Liver (tissue), 9 donors: ENCODE measurements around the gene AXIN2. TPM values are rescaled to one million over a fixed set of nuclear protein-coding genes. Genes with fewer than 3 reads are reported as not detected.

Experiments used
- DNase-seq: peaks from one replicate; pipeline ENCODE4 v3.0.0-alpha.2; 2017; ENCODE audit warnings: low spot score
- H3K27ac ChIP-seq, 2 donors: one replicate each; pipeline ENCODE4 v1.7.0; 2013; ENCODE audit warnings: inconsistent platforms in 2 of 2, low read length in 2 of 2, control low read depth in 1 of 2, low read depth in 1 of 2, mild to moderate bottlenecking in 1 of 2
- H3K27me3 ChIP-seq, 4 donors: one replicate each; pipeline versions ENCODE4 v1.6.1 to v1.7.0; 2013; ENCODE audit warnings: low read length in 3 of 4, inconsistent platforms in 1 of 4, mild to moderate bottlenecking in 1 of 4, moderate library complexity in 1 of 4; ENCODE audit not compliant: control insufficient read depth in 4 of 4, insufficient read depth in 4 of 4
- H3K36me3 ChIP-seq, 4 donors: one replicate each; pipeline versions ENCODE4 v1.6.1 to v1.7.0; 2013; ENCODE audit warnings: low read length in 3 of 4, mild to moderate bottlenecking in 3 of 4, low read depth in 1 of 4, moderate library complexity in 1 of 4; ENCODE audit not compliant: control insufficient read depth in 4 of 4, insufficient read depth in 3 of 4
- H3K4me1 ChIP-seq, 4 donors: one replicate each; pipeline versions ENCODE4 v1.6.1 to v1.7.0; 2013; ENCODE audit warnings: low read length in 3 of 4, mild to moderate bottlenecking in 3 of 4, moderate library complexity in 1 of 4; ENCODE audit not compliant: control insufficient read depth in 4 of 4, insufficient read depth in 4 of 4
- H3K4me3 ChIP-seq, 3 donors: one replicate each; pipeline versions ENCODE4 v1.6.1 to v1.7.0; 2013; ENCODE audit warnings: low read length in 3 of 3, control low read depth in 1 of 3, low read depth in 1 of 3, mild to moderate bottlenecking in 1 of 3
- H3K9ac ChIP-seq, 2 donors: one replicate each; pipeline ENCODE4 v1.7.0; 2013; ENCODE audit warnings: low read length in 2 of 2, mild to moderate bottlenecking in 2 of 2, moderate library complexity in 2 of 2, control low read depth in 1 of 2, low read depth in 1 of 2
- H3K9me3 ChIP-seq, 4 donors: one replicate each; pipeline versions ENCODE4 v1.6.1 to v1.7.0; 2013; ENCODE audit warnings: low read length in 3 of 4; ENCODE audit not compliant: control insufficient read depth in 4 of 4
- ATF3 ChIP-seq: IDR thresholded peaks from 2 replicates; pipeline ENCODE4 v1.6.1; 2016; ENCODE audit warnings: antibody characterized with exemption
- CTCF ChIP-seq: fragments of 150-350 bp; IDR thresholded peaks from 2 replicates; pipeline ENCODE4 v1.5.1; 2017; ENCODE audit warnings: improper control_type of control experiment, low read depth, low read length; ENCODE audit not compliant: missing input control
- EGR1 ChIP-seq, 2 donors: IDR thresholded peaks; 2 replicates each; pipeline ENCODE4 v1.6.1; 2016 to 2018; ENCODE audit warnings: antibody characterized with exemption in 2 of 2, low read depth in 2 of 2
- FOXA1 ChIP-seq: IDR thresholded peaks from 2 replicates; pipeline ENCODE4 v1.6.1; 2016; ENCODE audit warnings: antibody characterized with exemption
- FOXA2 ChIP-seq: IDR thresholded peaks from 2 replicates; pipeline ENCODE4 v1.6.1; 2016; ENCODE audit warnings: antibody characterized with exemption
- GABPA ChIP-seq, 2 donors: IDR thresholded peaks in 1 of 2; conservative IDR thresholded peaks in 1 of 2; 2 replicates each; pipeline ENCODE4 v1.6.1; 2016; ENCODE audit warnings: antibody characterized with exemption in 2 of 2, mild to moderate bottlenecking in 1 of 2, moderate library complexity in 1 of 2
- HNF4A ChIP-seq, 2 donors: conservative IDR thresholded peaks; 2 replicates each; pipeline ENCODE4 v1.6.1; 2016; ENCODE audit warnings: antibody characterized with exemption in 2 of 2, mild to moderate bottlenecking in 2 of 2
- HNF4G ChIP-seq: IDR thresholded peaks from 2 replicates; pipeline ENCODE4 v1.6.1; 2016; ENCODE audit warnings: antibody characterized with exemption
- JUND ChIP-seq, 2 donors: IDR thresholded peaks; 2 replicates each; pipeline ENCODE4 v1.6.1; 2016; ENCODE audit warnings: antibody characterized with exemption in 2 of 2
- NR2F2 ChIP-seq: IDR thresholded peaks from 2 replicates; pipeline ENCODE4 v1.6.1; 2016; ENCODE audit warnings: antibody characterized with exemption
- RAD21 ChIP-seq, 2 donors: IDR thresholded peaks; 2 replicates each; pipeline ENCODE4 v1.6.1; 2016; ENCODE audit warnings: antibody characterized with exemption in 2 of 2, mild to moderate bottlenecking in 2 of 2
- REST ChIP-seq: IDR thresholded peaks from 2 replicates; pipeline ENCODE4 v1.6.1; 2016; ENCODE audit warnings: antibody characterized with exemption, mild to moderate bottlenecking
- RXRA ChIP-seq, 2 donors: IDR thresholded peaks; 2 replicates each; pipeline ENCODE4 v1.6.1; 2017 to 2018; ENCODE audit warnings: antibody characterized with exemption in 2 of 2, mild to moderate bottlenecking in 1 of 2
- SP1 ChIP-seq: IDR thresholded peaks from 2 replicates; pipeline ENCODE4 v1.6.1; 2018; ENCODE audit warnings: antibody characterized with exemption, mild to moderate bottlenecking
- TAF1 ChIP-seq: conservative IDR thresholded peaks from 2 replicates; pipeline ENCODE4 v1.6.1; 2016; ENCODE audit warnings: antibody characterized with exemption, mild to moderate bottlenecking
- YY1 ChIP-seq: IDR thresholded peaks from 2 replicates; pipeline ENCODE4 v1.6.1; 2016; ENCODE audit warnings: antibody characterized with exemption, mild to moderate bottlenecking
- WGBS: extraction: QIAGEN DNeasy Blood & Tissue Kit; methylation state at CpG from one replicate; pipeline ENCODE4 v1.1.7; 2013; 5-methylcytosine and 5-hydroxymethylcytosine counted together
- polyA plus RNA-seq, 2 donors: library from polyadenylated mRNA; stranded (reverse) in 1 of 2; unstranded in 1 of 2; fragments of 200-250 nt in 1 of 2; fragments of >200 nt in 1 of 2; fragmentation: Nextera tagmentation in 1 of 2; extraction: Ambion mirVana in 1 of 2; gene quantifications; one replicate each; pipeline versions ENCODE4 v1.2.1 to v1.2.3, GENCODE V29; 2013 to 2015
- total RNA-seq, 2 donors: library from RNA; depleted of rRNA; stranded (reverse); fragments of >200 nt; gene quantifications; one replicate each; pipeline ENCODE4 v1.2.3, GENCODE V29; 2014
- TF ChIP-seq, protein P1 (sequence below): IDR thresholded peaks from 2 replicates; pipeline ENCODE4 v1.6.1; 2016; ENCODE audit warnings: antibody characterized with exemption
- TF ChIP-seq, protein P2 (sequence below): IDR thresholded peaks from 2 replicates; pipeline ENCODE4 v1.6.1; 2016; ENCODE audit warnings: antibody characterized with exemption
- donor health status: healthy.
- donor health status: healthy.
- donor health status: healthy.
- donor health status: healthy.
- donor health status: healthy.

AXIN2 gene
- total and polyA plus RNA-seq, 4 donors: 0.33 to 3.5 (median 1.5) TPM

DNA sequence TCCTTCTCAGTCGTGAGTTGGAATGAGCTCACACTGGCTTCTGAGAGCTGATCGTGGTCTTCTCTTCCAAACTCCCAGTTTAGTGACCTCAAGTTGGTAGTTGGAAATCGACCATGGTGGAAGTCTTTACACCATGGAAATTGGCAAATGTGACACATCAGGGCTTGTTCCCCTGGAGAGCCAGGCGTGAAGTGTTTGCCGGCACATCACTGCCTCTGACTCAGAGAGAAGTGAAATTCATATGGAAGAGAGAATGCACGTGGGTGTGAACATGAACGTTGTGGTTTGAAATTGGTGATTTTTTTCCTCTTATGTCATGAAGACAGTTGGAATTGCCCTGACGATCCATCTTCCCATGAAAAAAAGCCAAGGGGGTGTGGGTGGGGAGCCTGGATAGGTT, 47.4 kb downstream of the AXIN2 start:
- no peak for TF ChIP-seq CTCF
- H3K27ac ChIP-seq: no peak overlapping the region
- WGBS: 87% methylated on average over 8 of the region's 8 CpGs

DNA sequence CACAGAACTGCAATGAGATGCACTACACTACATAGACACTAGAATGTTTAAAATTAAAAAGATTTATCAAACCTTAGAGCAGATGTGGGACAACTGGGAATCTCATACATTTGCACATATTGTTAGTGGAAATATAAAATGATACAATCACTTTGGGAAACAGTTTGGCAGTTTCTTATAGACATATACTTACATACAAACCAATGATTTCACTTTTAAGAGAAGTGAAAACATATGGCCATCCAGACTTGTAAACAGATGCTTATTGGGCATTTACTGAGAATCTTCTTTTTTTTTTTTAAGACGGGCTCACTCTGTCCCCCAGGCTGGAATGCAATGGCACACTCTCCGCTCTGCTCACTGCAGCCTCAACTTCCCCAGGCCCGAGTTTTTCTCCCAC, 50.1 kb downstream of the AXIN2 start:
- TF ChIP-seq YY1 (no peak), FOXA2 (no peak)
- no peak overlapping the region for H3K27ac ChIP-seq
- H3K4me1 ChIP-seq: no peaks in the 10 kb centered on the region
- H3K4me3 ChIP-seq: no peak overlapping the region
- no peaks in the 10 kb centered on the region for H3K27me3 ChIP-seq
- WGBS: 87% methylated on average over 3 of the region's 3 CpGs
- no peak for DNase-seq
- no peaks in the 10 kb centered on the region for H3K9me3 ChIP-seq
- H3K36me3 ChIP-seq: no peaks in the 10 kb centered on the region
- H3K9ac ChIP-seq: no peak overlapping the region

More for the DNA sequence above, 47.4 kb downstream of the AXIN2 start:
- H3K4me1 ChIP-seq: no peaks in the 10 kb centered on the region
- H3K9me3 ChIP-seq: no peaks in the 10 kb centered on the region
- DNase-seq: no peak
- H3K9ac ChIP-seq: no peak overlapping the region
- no peak overlapping the region for H3K4me3 ChIP-seq
- H3K36me3 ChIP-seq: no peaks in the 10 kb centered on the region
- H3K27me3 ChIP-seq: no peaks in the 10 kb centered on the region

DNA sequence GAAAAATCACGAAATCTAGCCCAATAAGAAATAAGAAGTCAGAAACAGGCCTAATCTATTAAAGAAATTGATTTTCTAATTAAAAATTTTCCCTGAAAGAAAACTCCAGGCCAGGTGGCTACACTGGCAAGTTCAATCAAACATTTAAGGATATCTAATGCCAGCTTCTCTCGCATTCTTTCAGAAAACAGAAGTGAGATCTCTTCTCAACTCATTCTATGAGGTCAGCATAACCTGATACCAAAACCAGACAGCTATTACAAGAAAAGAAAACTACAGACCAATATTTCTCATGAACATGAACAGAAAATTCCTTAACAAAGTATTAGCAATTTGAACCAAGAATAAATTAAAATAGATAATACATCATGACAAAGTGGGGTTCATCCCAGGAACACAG, 52.4 kb downstream of the AXIN2 start:
- Histone ChIP-seq H3K27me3 (no peaks in the 10 kb centered on the region), H3K4me3 (no peak overlapping the region), H3K9ac (no peak overlapping the region), H3K27ac (no peak overlapping the region), H3K36me3 (no peaks in the 10 kb centered on the region), H3K9me3 (no peaks in the 10 kb centered on the region), H3K4me1 (no peaks in the 10 kb centered on the region)
- TF ChIP-seq, protein P1, sequence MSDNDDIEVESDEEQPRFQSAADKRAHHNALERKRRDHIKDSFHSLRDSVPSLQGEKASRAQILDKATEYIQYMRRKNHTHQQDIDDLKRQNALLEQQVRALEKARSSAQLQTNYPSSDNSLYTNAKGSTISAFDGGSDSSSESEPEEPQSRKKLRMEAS: no peak
- no peak for TF ChIP-seq GABPA (IDR thresholded peaks at IDR 0.05 in 1 of 2, conservative IDR thresholded peaks at IDR 0.05 in 1 of 2)
- TF ChIP-seq EGR1 (IDR thresholded peaks at IDR 0.05; ENCODE audit: low read depth in 2 of 2): no peak
- TF ChIP-seq RAD21 (IDR thresholded peaks at IDR 0.05): no peak
- TF ChIP-seq HNF4G: no peak
- no peak for TF ChIP-seq NR2F2
- TF ChIP-seq SP1: no peak
- TF ChIP-seq FOXA2: no peak
- no peak for TF ChIP-seq CTCF
- TF ChIP-seq FOXA1: no peak
- TF ChIP-seq RXRA (IDR thresholded peaks at IDR 0.05): no peak
- no peak for TF ChIP-seq TAF1
- TF ChIP-seq, protein P2, sequence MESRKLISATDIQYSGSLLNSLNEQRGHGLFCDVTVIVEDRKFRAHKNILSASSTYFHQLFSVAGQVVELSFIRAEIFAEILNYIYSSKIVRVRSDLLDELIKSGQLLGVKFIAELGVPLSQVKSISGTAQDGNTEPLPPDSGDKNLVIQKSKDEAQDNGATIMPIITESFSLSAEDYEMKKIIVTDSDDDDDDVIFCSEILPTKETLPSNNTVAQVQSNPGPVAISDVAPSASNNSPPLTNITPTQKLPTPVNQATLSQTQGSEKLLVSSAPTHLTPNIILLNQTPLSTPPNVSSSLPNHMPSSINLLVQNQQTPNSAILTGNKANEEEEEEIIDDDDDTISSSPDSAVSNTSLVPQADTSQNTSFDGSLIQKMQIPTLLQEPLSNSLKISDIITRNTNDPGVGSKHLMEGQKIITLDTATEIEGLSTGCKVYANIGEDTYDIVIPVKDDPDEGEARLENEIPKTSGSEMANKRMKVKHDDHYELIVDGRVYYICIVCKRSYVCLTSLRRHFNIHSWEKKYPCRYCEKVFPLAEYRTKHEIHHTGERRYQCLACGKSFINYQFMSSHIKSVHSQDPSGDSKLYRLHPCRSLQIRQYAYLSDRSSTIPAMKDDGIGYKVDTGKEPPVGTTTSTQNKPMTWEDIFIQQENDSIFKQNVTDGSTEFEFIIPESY: no peak
- no peak for TF ChIP-seq HNF4A (conservative IDR thresholded peaks at IDR 0.05)
- no peak for TF ChIP-seq REST
- no peak for TF ChIP-seq JUND (IDR thresholded peaks at IDR 0.05)
- no peak for TF ChIP-seq ATF3
- TF ChIP-seq YY1: no peak
- DNase-seq: no peak
- 71% methylated on average over 2 of the region's 2 CpGs for WGBS
